Measurements from ENCODE around the gene SPRING1. TPM values are rescaled to one million over a fixed set of nuclear protein-coding genes. Genes with fewer than 3 reads are reported as not detected.

SPRING1 gene
- total RNA-seq, 1 experiment from 2014 or later: 44.2 TPM

DNA sequence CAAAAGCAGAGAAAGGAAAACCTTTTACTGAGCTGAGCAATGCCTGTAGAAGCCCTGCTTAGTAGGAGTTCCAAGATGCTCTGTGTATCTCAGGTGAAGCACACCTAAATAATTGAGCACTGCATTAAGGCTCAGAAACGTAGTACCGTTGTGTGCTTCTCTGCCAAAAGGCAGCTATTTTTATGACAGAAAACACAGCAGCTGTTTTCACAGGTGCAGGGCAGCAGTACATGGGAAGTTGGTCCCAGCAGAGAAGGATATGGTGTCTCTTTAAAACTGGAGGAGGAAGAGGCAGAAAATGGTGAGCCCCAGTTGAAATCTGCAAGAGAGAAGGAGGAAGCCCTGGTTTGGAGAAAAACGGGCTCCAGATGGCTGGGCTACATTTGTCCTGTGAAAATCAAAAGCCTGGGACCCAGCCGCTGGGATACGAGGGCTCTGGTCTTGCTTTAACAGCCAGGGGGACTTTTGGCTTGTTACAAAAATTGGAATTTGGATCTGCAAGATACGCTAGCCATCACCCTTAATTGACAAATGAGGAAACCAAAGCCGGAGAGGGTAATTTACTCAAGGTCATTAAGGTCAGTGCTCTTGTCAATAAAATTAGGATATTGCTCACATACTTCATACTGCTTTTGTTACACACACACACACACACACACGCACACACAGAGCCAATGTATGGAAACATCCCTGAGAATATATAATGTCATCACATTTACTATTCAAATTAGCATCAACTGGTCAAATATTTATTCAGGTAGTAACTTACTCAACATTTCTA is 27.3 kb downstream of the SPRING1 start:
- H3K4ac ChIP-seq (ENCODE audit: low read depth, low read length): no peak overlapping the region
- H2AFZ ChIP-seq (ENCODE audit: low read length): no peak overlapping the region
- H3K4me2 ChIP-seq (ENCODE audit: insufficient read depth, insufficient read length, low read length): no peak overlapping the region
- H2BK5ac ChIP-seq (ENCODE audit: insufficient read length, low read length): no peak overlapping the region
- Mint-ChIP-seq H3K36me3 (ENCODE audit: insufficient read depth in 1 of 3, low read depth in 3 of 3) (peaks cover 0 to 6% (median 5%) of the 10 kb centered on the region in 3 experiments; a peak in 4 of 7 replicates), H3K4me1 (peaks cover 0 to 15% of the 10 kb centered on the region in 2 experiments; a peak in 3 of 4 replicates), H3K4me3 (no peak overlapping the region), H3K27ac (no peak overlapping the region), H3K9me3 (no peaks in the 10 kb centered on the region), H3K27me3 (ENCODE audit: low read depth) (peaks cover 16% of the 10 kb centered on the region)
- H2BK12ac ChIP-seq (ENCODE audit: insufficient read length, low read depth, low read length): no peak overlapping the region
- no peak overlapping the region for H4K8ac ChIP-seq (replicated peaks; ENCODE audit: insufficient read length, low read depth, low read length)
- no peak for DNase-seq
- H3K79me2 ChIP-seq (ENCODE audit: insufficient read depth, low read length): no peaks in the 10 kb centered on the region
- no peak overlapping the region for H3K14ac ChIP-seq (ENCODE audit: insufficient read depth, low read length)
- H2BK120ac ChIP-seq (ENCODE audit: low read depth, low read length, poor library complexity, severe bottlenecking): no peak overlapping the region
- H2AK5ac ChIP-seq (ENCODE audit: insufficient read length, low read length): no peak overlapping the region
- no peaks in the 10 kb centered on the region; the same call in 1 of the 2 replicates for H3K4me1 ChIP-seq (ENCODE audit: insufficient read depth, low read length)
- no peak overlapping the region for H3T11ph ChIP-seq (ENCODE audit: low read length)
- TF ChIP-seq, protein P1, sequence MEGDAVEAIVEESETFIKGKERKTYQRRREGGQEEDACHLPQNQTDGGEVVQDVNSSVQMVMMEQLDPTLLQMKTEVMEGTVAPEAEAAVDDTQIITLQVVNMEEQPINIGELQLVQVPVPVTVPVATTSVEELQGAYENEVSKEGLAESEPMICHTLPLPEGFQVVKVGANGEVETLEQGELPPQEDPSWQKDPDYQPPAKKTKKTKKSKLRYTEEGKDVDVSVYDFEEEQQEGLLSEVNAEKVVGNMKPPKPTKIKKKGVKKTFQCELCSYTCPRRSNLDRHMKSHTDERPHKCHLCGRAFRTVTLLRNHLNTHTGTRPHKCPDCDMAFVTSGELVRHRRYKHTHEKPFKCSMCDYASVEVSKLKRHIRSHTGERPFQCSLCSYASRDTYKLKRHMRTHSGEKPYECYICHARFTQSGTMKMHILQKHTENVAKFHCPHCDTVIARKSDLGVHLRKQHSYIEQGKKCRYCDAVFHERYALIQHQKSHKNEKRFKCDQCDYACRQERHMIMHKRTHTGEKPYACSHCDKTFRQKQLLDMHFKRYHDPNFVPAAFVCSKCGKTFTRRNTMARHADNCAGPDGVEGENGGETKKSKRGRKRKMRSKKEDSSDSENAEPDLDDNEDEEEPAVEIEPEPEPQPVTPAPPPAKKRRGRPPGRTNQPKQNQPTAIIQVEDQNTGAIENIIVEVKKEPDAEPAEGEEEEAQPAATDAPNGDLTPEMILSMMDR (conservative IDR thresholded peaks at IDR 0.05): no peak
- H4K5ac ChIP-seq (ENCODE audit: insufficient read length, low read depth, low read length): no peak overlapping the region
- no peak overlapping the region for H4K91ac ChIP-seq (ENCODE audit: insufficient read length, low read depth, low read length)
- no peaks in the 10 kb centered on the region for H4K20me1 ChIP-seq (ENCODE audit: control insufficient read depth, insufficient read depth, insufficient read length)
- H3K18ac ChIP-seq (ENCODE audit: insufficient read length, low read depth, low read length): no peak overlapping the region
- no peak overlapping the region for H3K9ac ChIP-seq (ENCODE audit: extremely low read depth, insufficient read length, low read length)
- H3K23me2 ChIP-seq (ENCODE audit: insufficient read length, low read depth, low read length, poor library complexity, severe bottlenecking): no peaks in the 10 kb centered on the region
- no peak overlapping the region for H2BK15ac ChIP-seq (ENCODE audit: low read depth, low read length)
- no peaks in the 10 kb centered on the region for H3K9me3 ChIP-seq (ENCODE audit: control insufficient read depth, low read depth, low read length)
- WGBS (ENCODE audit: extremely low coverage, insufficient read length, low lambda C conversion rate): no CpG with 5 or more reads among the region's 8 CpGs
- no peak overlapping the region for H2BK20ac ChIP-seq (ENCODE audit: low read depth, low read length, poor library complexity, severe bottlenecking)
- no peaks in the 10 kb centered on the region for H3K27me3 ChIP-seq (ENCODE audit: insufficient read depth, low read length)
- H3K79me1 ChIP-seq (ENCODE audit: insufficient read depth, low read depth, low read length, poor library complexity, severe bottlenecking): no peaks in the 10 kb centered on the region
- no peak overlapping the region for H3K56ac ChIP-seq (ENCODE audit: insufficient read length, low read depth, low read length)
- no peak overlapping the region for H3K27ac ChIP-seq (ENCODE audit: insufficient read length, low read depth, low read length)
- no peak overlapping the region for H3K23ac ChIP-seq (ENCODE audit: insufficient read length, low read depth, low read length)
